Right lung (tissue), 10 donors: ENCODE results near the gene CISH. TPM values are rescaled to one million over a fixed set of nuclear protein-coding genes. Genes with fewer than 3 reads are reported as not detected.
A peak's percentile ranks its signal among the peaks of the same experiment; 100 is the strongest.

Experiments
- DNase-seq, 2 donors: peaks; one replicate each; pipeline ENCODE4 v3.0.0-alpha.2; 2013
- long read RNA-seq, 8 donors: transcript quantifications; one replicate each; lab custom pipeline, GENCODE V29; 2026
- polyA plus RNA-seq, 5 donors: library from polyadenylated mRNA; unstranded; fragments of 120-200 nt; gene quantifications; one replicate each; pipeline versions ENCODE4 v1.2.1 to v1.2.3, GENCODE V29; 2013; ENCODE audit warnings: inconsistent platforms in 1 of 5, low replicate concordance in 1 of 5; ENCODE audit not compliant: insufficient read length in 5 of 5, insufficient read depth in 1 of 5

The CISH gene
- 10 to 100 TPM; 19.0 to 29.1 (median 22.8) TPM for polyA plus RNA-seq
- long read RNA-seq, donor 1, full-length matches to known transcripts: 27 of 27 reads
- long read RNA-seq, donor 1, partial matches to known transcripts: 0 of 27 reads
- long read RNA-seq, donor 1, other reads (novel, unspliced or antisense): 0 of 27 reads
- long read RNA-seq, donor 2, transcript CISH-201 (3 exons, 2,043 nt): major isoform, 6 of 6 reads
- long read RNA-seq, donor 2, partial matches to known transcripts: 0 of 6 reads
- long read RNA-seq, donor 2, other reads (novel, unspliced or antisense): 0 of 6 reads
- long read RNA-seq, donor 3, full-length matches to known transcripts: 16 of 16 reads
- long read RNA-seq, donor 3, partial matches to known transcripts: 0 of 16 reads
- long read RNA-seq, donor 3, other reads (novel, unspliced or antisense): 0 of 16 reads
- long read RNA-seq, donor 4, full-length matches to known transcripts: 9 of 9 reads
- long read RNA-seq, donor 4, partial matches to known transcripts: 0 of 9 reads
- long read RNA-seq, donor 4, other reads (novel, unspliced or antisense): 0 of 9 reads
- long read RNA-seq, donor 5, full-length matches to known transcripts: 21 of 21 reads
- long read RNA-seq, donor 5, partial matches to known transcripts: 0 of 21 reads
- long read RNA-seq, donor 5, other reads (novel, unspliced or antisense): 0 of 21 reads
- long read RNA-seq, donor 6, full-length matches to known transcripts: 28 of 48 reads
- long read RNA-seq, donor 6, partial matches to known transcripts: 20 of 48 reads
- long read RNA-seq, donor 6, other reads (novel, unspliced or antisense): 0 of 48 reads
- long read RNA-seq, donor 7, full-length matches to known transcripts: 11 of 11 reads
- long read RNA-seq, donor 7, partial matches to known transcripts: 0 of 11 reads
- long read RNA-seq, donor 7, other reads (novel, unspliced or antisense): 0 of 11 reads
- long read RNA-seq, donor 8, full-length matches to known transcripts: 9 of 9 reads
- long read RNA-seq, donor 8, partial matches to known transcripts: 0 of 9 reads
- long read RNA-seq, donor 8, other reads (novel, unspliced or antisense): 0 of 9 reads

GRCh38 chr3:50611464-50612233 lies at the start of gene CISH:
CISH (minus strand) TSS chr3:50611774; CDS start chr3:50611650, 124 bp downstream.
- DNase-seq: peak; percentile 98 to 99

- DNase-seq: no peak
Observed at GRCh38 chr3:50660386-50660785, 48.8 kb upstream of the CISH start.

- DNase-seq: no peak
Observed at GRCh38 chr3:50658831-50659230, 47.3 kb upstream of the CISH start.

- DNase-seq: no peak
Observed at GRCh38 chr3:50658416-50658815, 46.8 kb upstream of the CISH start.

GRCh38 chr3:50657816-50658215 lies 46.2 kb upstream of the CISH start:
- no peak for DNase-seq

GRCh38 chr3:50657407-50657806 lies 45.8 kb upstream of the CISH start:
- no peak for DNase-seq

- DNase-seq: no peak
Observed at GRCh38 chr3:50656417-50657195, 45.0 kb upstream of the CISH start.

- DNase-seq: no peak
Observed at GRCh38 chr3:50655009-50655830, 43.6 kb upstream of the CISH start.

- DNase-seq: no peak
Observed at GRCh38 chr3:50653937-50654595, 42.5 kb upstream of the CISH start.

GRCh38 chr3:50652709-50653108 lies 41.1 kb upstream of the CISH start:
- no peak for DNase-seq

GRCh38 chr3:50651920-50652529 lies 40.5 kb upstream of the CISH start:
- no peak for DNase-seq

GRCh38 chr3:50651445-50651844 lies 39.9 kb upstream of the CISH start:
- no peak for DNase-seq

- DNase-seq: no peak
Observed at GRCh38 chr3:50650018-50650417, 38.4 kb upstream of the CISH start.

GRCh38 chr3:50649451-50649931 lies 37.9 kb upstream of the CISH start:
- no peak for DNase-seq

GRCh38 chr3:50648944-50649343 lies 37.4 kb upstream of the CISH start:
- DNase-seq: no peak

- no peak for DNase-seq
Observed at GRCh38 chr3:50648313-50648712, 36.7 kb upstream of the CISH start.

- no peak for DNase-seq
Observed at GRCh38 chr3:50645378-50645777, 33.8 kb upstream of the CISH start.

GRCh38 chr3:50644561-50644960 lies 33.0 kb upstream of the CISH start:
- peak; percentile 52 to 66 for DNase-seq

GRCh38 chr3:50642382-50642781 lies 30.8 kb upstream of the CISH start:
- DNase-seq: no peak
